Esophagus muscularis mucosa (tissue), 4 donors: Measurements from ENCODE around the gene BCL7A. TPM values are rescaled to one million over a fixed set of nuclear protein-coding genes. Genes with fewer than 3 reads are reported as not detected.
A peak's percentile ranks its signal among the peaks of the same experiment; 100 is the strongest.
"Not testable (repeated sequence)": the region's sequence is repeated elsewhere in the genome, so short reads cannot be mapped to it uniquely, and the experiment has no call there.

ENCODE experiments used
- DNase-seq: peaks from one replicate; pipeline ENCODE4 v3.0.0-alpha.2; 2017; ENCODE audit errors: extremely low spot score
- H3K27ac ChIP-seq, 4 donors: fragments of 200-600 bp; sonication (generic); replicated peaks in 1 of 4; 1 replicate in 3 of 4; 2 replicates in 1 of 4; pipeline ENCODE4 v1.5.1; 2016 to 2019; ENCODE audit warnings: mild to moderate bottlenecking in 1 of 4
- H3K27me3 ChIP-seq, 4 donors: fragments of 200-600 bp; sonication (generic); one replicate each; pipeline versions ENCODE4 v1.5.1 to v1.6.0; 2016 to 2019
- H3K36me3 ChIP-seq, 4 donors: fragments of 200-600 bp; sonication (generic); one replicate each; pipeline ENCODE4 v1.5.1; 2016 to 2019
- H3K4me1 ChIP-seq, 4 donors: fragments of 200-600 bp; sonication (generic); one replicate each; pipeline ENCODE4 v1.5.1; 2016 to 2019
- H3K4me3 ChIP-seq, 4 donors: fragments of 200-600 bp; sonication (generic); 1 replicate in 2 of 4; 2 replicates in 2 of 4; pipeline ENCODE4 v1.5.1; 2016 to 2019; ENCODE audit warnings: mild to moderate bottlenecking in 4 of 4, moderate library complexity in 1 of 4
- H3K9me3 ChIP-seq, 4 donors: fragments of 200-600 bp; sonication (generic); 1 replicate in 3 of 4; 2 replicates in 1 of 4; pipeline ENCODE4 v1.5.1; 2016 to 2019
- CTCF ChIP-seq, 3 experiments: fragments of 200-600 bp in 2 of 3; fragments of 450-650 bp in 1 of 3; sonication (generic) in 2 of 3; IDR thresholded peaks; one replicate each; pipeline ENCODE4 v1.5.1; 2017 to 2019; ENCODE audit warnings: antibody characterized with exemption in 3 of 3, mild to moderate bottlenecking in 2 of 3, moderate library complexity in 1 of 3
- EP300 ChIP-seq: sonication (generic); formaldehyde crosslinking; IDR thresholded peaks from one replicate; pipeline ENCODE4 v1.6.1; 2017; ENCODE audit warnings: antibody characterized with exemption
- POLR2A ChIP-seq: fragments of 450-650 bp; IDR thresholded peaks from one replicate; pipeline ENCODE4 v1.6.1; 2017; ENCODE audit warnings: antibody characterized with exemption, moderate library complexity, mild to moderate bottlenecking, low read depth
- POLR2AphosphoS5 ChIP-seq, 2 donors: sonication (generic); formaldehyde crosslinking; IDR thresholded peaks; one replicate each; pipeline ENCODE4 v1.6.1; 2017; ENCODE audit warnings: antibody characterized with exemption in 2 of 2
- WGBS: methylation state at CpG from one replicate; pipeline ENCODE4 v1.1.5; 2018; 5-methylcytosine and 5-hydroxymethylcytosine counted together
- intact Hi-C: fragments of 100-400 bp; cut with DNase I; formaldehyde crosslinking; loops from one replicate; pipeline ENCODE4 v1.15.1; 2023
- total RNA-seq, 4 donors: library from RNA; depleted of rRNA; stranded (reverse); fragments of >200 nt; gene quantifications; one replicate each; pipeline versions ENCODE4 v1.1.0 to v1.2.1, GENCODE V29; 2016

The BCL7A gene
- total RNA-seq, 4 donors from 2014 or later: 2.9 to 10.1 (median 6.3) TPM

GRCh38 chr12:122099856-122100255 lies 78.2 kb downstream of the BCL7A start:
- Histone ChIP-seq H3K27me3 (no peaks in the 10 kb centered on the region), H3K27ac (peak overlapping the region; percentile 27 to 81 (median 78))
- intact Hi-C loops: no loop called here

GRCh38 chr12:122100568-122100967 lies 78.9 kb downstream of the BCL7A start:
- WGBS: 81% methylated on average over 1 of the region's 1 CpG
- no peak overlapping the region for H3K27ac ChIP-seq
- DNase-seq: no peak
- no peaks in the 10 kb centered on the region for H3K27me3 ChIP-seq
- no peaks in the 10 kb centered on the region for H3K9me3 ChIP-seq
- H3K4me3 ChIP-seq: no peak overlapping the region
- intact Hi-C loops: no loop called here
- peaks cover 63 to 95% (median 84%) of the 10 kb centered on the region in 4 donors for H3K4me1 ChIP-seq
- TF ChIP-seq EP300 (no peak), CTCF (IDR thresholded peaks at IDR 0.05) (no peak), POLR2AphosphoS5 (IDR thresholded peaks at IDR 0.05) (no peak), POLR2A (no peak)
- no peaks in the 10 kb centered on the region for H3K36me3 ChIP-seq

More at GRCh38 chr12:122099856-122100255, 78.2 kb downstream of the BCL7A start:
- no peaks in the 10 kb centered on the region for H3K36me3 ChIP-seq
- H3K4me1 ChIP-seq: peaks cover 62 to 95% (median 84%) of the 10 kb centered on the region in 4 donors
- no peaks in the 10 kb centered on the region for H3K9me3 ChIP-seq
- DNase-seq: no peak
- H3K4me3 ChIP-seq: no peak overlapping the region
- TF ChIP-seq POLR2A (no peak), EP300 (no peak), POLR2AphosphoS5 (IDR thresholded peaks at IDR 0.05) (no peak), CTCF (IDR thresholded peaks at IDR 0.05) (no peak)
- 46% methylated on average over 3 of the region's 3 CpGs for WGBS

- Histone ChIP-seq H3K27me3 (no peaks in the 10 kb centered on the region), H3K36me3 (no peaks in the 10 kb centered on the region), H3K4me3 (no peak overlapping the region), H3K4me1 (peaks cover 61 to 95% (median 85%) of the 10 kb centered on the region in 4 donors), H3K9me3 (no peaks in the 10 kb centered on the region), H3K27ac (no peak overlapping the region)
- TF ChIP-seq POLR2A (no peak), POLR2AphosphoS5 (IDR thresholded peaks at IDR 0.05) (no peak)
- 66% methylated on average over 3 of the region's 3 CpGs for whole genome bisulfite sequencing
- no peak for DNase-seq
- intact Hi-C loops: no loop called here
Observed at GRCh38 chr12:122102331-122102730, 80.6 kb downstream of the BCL7A start.

GRCh38 chr12:122104844-122105243 lies 83.2 kb downstream of the BCL7A start:
- 70% methylated on average over 7 of the region's 7 CpGs for WGBS
- Histone ChIP-seq H3K9me3 (no peaks in the 10 kb centered on the region), H3K27ac (no peak overlapping the region), H3K4me3 (no peak overlapping the region), H3K4me1 (peaks cover 55 to 95% (median 85%) of the 10 kb centered on the region in 4 donors), H3K36me3 (no peaks in the 10 kb centered on the region), H3K27me3 (no peaks in the 10 kb centered on the region)
- TF ChIP-seq POLR2A: no peak
- TF ChIP-seq POLR2AphosphoS5 (IDR thresholded peaks at IDR 0.05): no peak
- TF ChIP-seq EP300: no peak
- TF ChIP-seq CTCF (IDR thresholded peaks at IDR 0.05): no peak
- intact Hi-C loops: no loop called here
- DNase-seq: no peak

- Histone ChIP-seq H3K4me1 (peaks cover 53 to 90% (median 82%) of the 10 kb centered on the region in 4 donors), H3K27ac (peak overlapping the region in 2 of 4 donors; percentile 34 to 44)
- H3K36me3 ChIP-seq, H3K4me3 ChIP-seq, H3K9me3 ChIP-seq, DNase-seq, H3K27me3 ChIP-seq, intact Hi-C loops: not testable (repeated sequence)
- 76% methylated on average over 11 of the region's 11 CpGs for WGBS
Observed at GRCh38 chr12:122105496-122105895, 83.8 kb downstream of the BCL7A start.

- H3K36me3 ChIP-seq: no peaks in the 10 kb centered on the region
- 55% methylated on average over 5 of the region's 8 CpGs for WGBS
- TF ChIP-seq POLR2AphosphoS5 (IDR thresholded peaks at IDR 0.05) (no peak), EP300 (no peak), POLR2A (no peak), CTCF (IDR thresholded peaks at IDR 0.05) (no peak)
- intact Hi-C loops: no loop called here
- no peak for DNase-seq
- no peak overlapping the region for H3K4me3 ChIP-seq
- no peaks in the 10 kb centered on the region for H3K27me3 ChIP-seq
- peak overlapping the region in 3 of 4 donors; percentile 16 to 39 (median 17) for H3K27ac ChIP-seq
- no peaks in the 10 kb centered on the region for H3K9me3 ChIP-seq
- H3K4me1 ChIP-seq: peaks cover 44 to 86% (median 80%) of the 10 kb centered on the region in 4 donors
Observed at GRCh38 chr12:122106843-122107242, 85.2 kb downstream of the BCL7A start.
